Skeletal muscle cell (primary cell): Measurements from ENCODE around the gene TSEN54.

Source experiments
- DNase-seq: peaks from one replicate; pipeline ENCODE4 v3.0.0-alpha.2; 2010; ENCODE audit warnings: low read depth
- H3K4me3 ChIP-seq: 2 replicates; pipeline ENCODE4 v1.5.1; 2011; ENCODE audit warnings: low read depth, mild to moderate bottlenecking, control low read depth, low read length, moderate library complexity

Gene TSEN54

GRCh38 chr17:75502721-75503329, 13.5 kb upstream of the TSEN54 start:
- DNase-seq = no peak
- no peak overlapping the region for H3K4me3 ChIP-seq

GRCh38 chr17:75503337-75503950, 12.9 kb upstream of the TSEN54 start:
- DNase-seq = no peak
- H3K4me3 ChIP-seq = no peak overlapping the region

- DNase-seq = no peak
- H3K4me3 ChIP-seq = no peak overlapping the region
Measured at GRCh38 chr17:75503976-75504346, 12.4 kb upstream of the TSEN54 start.

GRCh38 chr17:75504347-75505151, 11.8 kb upstream of the TSEN54 start:
- no peak overlapping the region for H3K4me3 ChIP-seq
- DNase-seq = no peak

GRCh38 chr17:75505152-75505409, 11.2 kb upstream of the TSEN54 start:
- no peak for DNase-seq
- no peak overlapping the region for H3K4me3 ChIP-seq

GRCh38 chr17:75505640-75506039, 10.7 kb upstream of the TSEN54 start:
- no peak overlapping the region for H3K4me3 ChIP-seq
- DNase-seq = no peak

GRCh38 chr17:75506134-75506533, 10.2 kb upstream of the TSEN54 start:
- H3K4me3 ChIP-seq = no peak overlapping the region
- no peak for DNase-seq

GRCh38 chr17:75506888-75507287, 9.4 kb upstream of the TSEN54 start:
- no peak for DNase-seq
- no peak overlapping the region for H3K4me3 ChIP-seq

GRCh38 chr17:75507733-75508719, 8.3 kb upstream of the TSEN54 start:
- no peak for DNase-seq
- H3K4me3 ChIP-seq = no peak overlapping the region

- no peak overlapping the region for H3K4me3 ChIP-seq
- DNase-seq = no peak
Measured at GRCh38 chr17:75508931-75509361, 7.4 kb upstream of the TSEN54 start.

- DNase-seq = no peak
- H3K4me3 ChIP-seq = no peak overlapping the region
Measured at GRCh38 chr17:75509528-75510258, 6.6 kb upstream of the TSEN54 start.

GRCh38 chr17:75511270-75511609, 5.1 kb upstream of the TSEN54 start:
- DNase-seq = no peak
- no peak overlapping the region for H3K4me3 ChIP-seq

GRCh38 chr17:75511610-75512575, 4.4 kb upstream of the TSEN54 start:
- no peak overlapping the region for H3K4me3 ChIP-seq
- DNase-seq = no peak

- H3K4me3 ChIP-seq = no peak overlapping the region
- no peak for DNase-seq
Measured at GRCh38 chr17:75512926-75513640, 3.2 kb upstream of the TSEN54 start.

GRCh38 chr17:75513641-75514000, 2.7 kb upstream of the TSEN54 start:
- DNase-seq = no peak
- no peak overlapping the region for H3K4me3 ChIP-seq

- no peak for DNase-seq
- peak overlapping the region; percentile 84 for H3K4me3 ChIP-seq
Measured at GRCh38 chr17:75514299-75514918, 1.9 kb upstream of the TSEN54 start.

- no peak for DNase-seq
- H3K4me3 ChIP-seq = peak overlapping the region; percentile 84
Measured at GRCh38 chr17:75514919-75515495, 1.3 kb upstream of the TSEN54 start.
